ENCODE data around the gene EPAS1.

The EPAS1 gene

GRCh38 chr2:46308629-46309028 lies 11.4 kb downstream of the EPAS1 start:
- Mint-ChIP-seq H3K36me3 (ENCODE audit: low read depth) (no peaks in the 10 kb centered on the region), H3K4me1 (peaks cover 16% of the 10 kb centered on the region), H3K4me3 (no peak overlapping the region), H3K9me3 (no peaks in the 10 kb centered on the region), H3K27me3 (ENCODE audit: low read depth) (peaks cover 16% of the 10 kb centered on the region), H3K27ac (no peak overlapping the region)
- TF ChIP-seq, protein P1, sequence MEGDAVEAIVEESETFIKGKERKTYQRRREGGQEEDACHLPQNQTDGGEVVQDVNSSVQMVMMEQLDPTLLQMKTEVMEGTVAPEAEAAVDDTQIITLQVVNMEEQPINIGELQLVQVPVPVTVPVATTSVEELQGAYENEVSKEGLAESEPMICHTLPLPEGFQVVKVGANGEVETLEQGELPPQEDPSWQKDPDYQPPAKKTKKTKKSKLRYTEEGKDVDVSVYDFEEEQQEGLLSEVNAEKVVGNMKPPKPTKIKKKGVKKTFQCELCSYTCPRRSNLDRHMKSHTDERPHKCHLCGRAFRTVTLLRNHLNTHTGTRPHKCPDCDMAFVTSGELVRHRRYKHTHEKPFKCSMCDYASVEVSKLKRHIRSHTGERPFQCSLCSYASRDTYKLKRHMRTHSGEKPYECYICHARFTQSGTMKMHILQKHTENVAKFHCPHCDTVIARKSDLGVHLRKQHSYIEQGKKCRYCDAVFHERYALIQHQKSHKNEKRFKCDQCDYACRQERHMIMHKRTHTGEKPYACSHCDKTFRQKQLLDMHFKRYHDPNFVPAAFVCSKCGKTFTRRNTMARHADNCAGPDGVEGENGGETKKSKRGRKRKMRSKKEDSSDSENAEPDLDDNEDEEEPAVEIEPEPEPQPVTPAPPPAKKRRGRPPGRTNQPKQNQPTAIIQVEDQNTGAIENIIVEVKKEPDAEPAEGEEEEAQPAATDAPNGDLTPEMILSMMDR (IDR thresholded peaks at IDR 0.05; ENCODE audit: unreplicated experiment in 3 of 3): no peak

DNA sequence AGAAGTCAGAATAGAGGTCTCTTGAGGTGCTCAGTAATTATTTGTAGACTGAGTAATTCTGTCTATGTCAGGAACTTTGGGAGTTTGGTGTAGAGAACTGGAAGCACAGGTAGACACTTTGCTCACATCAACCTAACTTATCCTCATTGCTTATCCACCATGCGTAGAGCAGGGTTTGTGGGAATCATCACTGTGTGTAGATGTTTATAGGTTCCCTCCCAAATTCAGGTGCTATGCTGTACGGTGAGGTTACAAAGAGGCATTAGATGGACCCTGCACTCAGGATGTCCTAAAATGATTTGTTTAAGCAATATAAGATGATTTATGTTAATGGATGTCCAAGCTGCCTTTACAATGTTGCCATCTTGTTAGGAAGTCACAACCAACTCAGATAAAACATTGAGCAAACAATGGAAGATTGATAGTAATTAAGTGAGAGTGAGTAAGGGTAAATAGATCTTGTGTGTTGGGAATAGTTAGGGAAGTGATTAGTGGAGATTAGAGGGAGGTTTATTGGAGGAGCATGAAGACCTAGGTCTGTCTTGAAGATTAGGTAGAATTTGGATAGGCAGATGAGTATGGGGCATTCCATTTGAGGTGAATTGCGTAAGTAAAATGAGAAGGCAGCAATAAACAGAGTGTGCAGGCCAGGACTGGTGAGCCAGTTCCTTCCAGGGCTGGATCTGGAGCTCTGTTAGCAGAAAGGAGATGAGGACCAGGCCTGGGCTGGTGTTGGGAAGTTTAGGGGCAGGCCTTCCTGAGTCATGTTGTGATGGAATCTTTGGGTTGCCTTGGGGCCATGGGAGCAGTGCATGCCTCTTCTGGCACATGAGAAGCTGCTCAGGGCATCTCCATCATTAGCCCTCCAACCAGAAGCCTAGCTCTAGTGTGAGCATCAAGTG lies 12.1 kb downstream of the EPAS1 start:
- H3K27ac Mint-ChIP-seq: no peak overlapping the region
- TF ChIP-seq, protein P1 (IDR thresholded peaks at IDR 0.05; ENCODE audit: unreplicated experiment in 3 of 3): no peak
- H3K36me3 Mint-ChIP-seq (ENCODE audit: low read depth): no peaks in the 10 kb centered on the region
- H3K4me3 Mint-ChIP-seq: no peak overlapping the region
- no peaks in the 10 kb centered on the region for H3K9me3 Mint-ChIP-seq
- peaks cover 16% of the 10 kb centered on the region for H3K4me1 Mint-ChIP-seq
- H3K27me3 Mint-ChIP-seq (ENCODE audit: low read depth): peaks cover 11% of the 10 kb centered on the region

DNA sequence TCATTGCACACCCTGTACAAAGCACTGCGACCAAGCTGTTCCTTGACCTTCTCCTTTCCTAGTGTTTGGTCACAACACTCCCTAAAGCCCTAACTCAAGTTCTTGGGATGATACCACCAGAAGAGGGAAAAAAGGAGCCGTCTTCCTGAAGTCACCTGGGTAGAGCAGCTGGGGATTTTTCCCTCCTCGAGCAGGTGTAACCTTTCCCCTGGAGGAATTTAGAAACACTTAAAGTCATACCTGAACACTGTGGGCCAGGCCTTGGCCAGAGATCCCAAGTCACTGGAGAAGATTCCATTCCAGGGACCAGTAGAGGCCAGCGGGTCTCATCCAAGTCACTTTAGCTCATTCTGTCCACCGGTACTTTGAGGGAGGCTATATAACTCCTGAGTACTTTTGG lies 13.2 kb downstream of the EPAS1 start:
- Mint-ChIP-seq H3K27me3 (ENCODE audit: low read depth) (peaks cover 9% of the 10 kb centered on the region), H3K9me3 (no peaks in the 10 kb centered on the region), H3K27ac (no peak overlapping the region), H3K4me3 (no peak overlapping the region), H3K4me1 (peaks cover 22% of the 10 kb centered on the region), H3K36me3 (ENCODE audit: low read depth) (no peaks in the 10 kb centered on the region)
- TF ChIP-seq, protein P1 (IDR thresholded peaks at IDR 0.05; ENCODE audit: unreplicated experiment in 3 of 3): no peak

DNA sequence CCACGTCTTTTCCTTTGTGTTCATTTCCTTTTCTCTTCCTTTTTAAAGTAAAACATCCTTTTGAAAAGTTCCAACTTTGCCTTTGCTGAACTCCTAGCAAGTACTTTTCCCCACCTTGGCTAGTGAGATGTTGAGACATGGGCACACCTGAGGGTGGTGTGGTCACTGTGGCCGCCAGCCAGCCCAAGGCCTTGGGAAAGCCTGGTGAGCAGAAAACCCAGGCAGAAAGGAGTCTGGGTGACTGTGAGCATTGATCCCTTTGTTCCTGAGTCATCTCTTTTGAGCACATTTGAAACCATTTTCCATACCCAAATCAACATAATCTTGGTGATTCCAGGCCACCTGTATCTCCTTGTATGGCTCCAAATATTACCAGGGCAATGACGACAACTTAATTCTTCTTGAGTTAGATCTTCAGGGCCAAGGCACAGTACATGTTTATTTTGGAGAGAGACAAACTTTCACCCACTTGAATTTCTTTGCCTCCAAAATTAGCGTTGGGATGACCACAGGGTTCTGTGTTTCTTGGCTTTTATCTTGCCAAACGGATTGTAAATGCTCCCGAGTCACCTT lies 14.5 kb downstream of the EPAS1 start:
- Mint-ChIP-seq H3K4me1 (peaks cover 25% of the 10 kb centered on the region), H3K36me3 (ENCODE audit: low read depth) (no peaks in the 10 kb centered on the region), H3K27me3 (ENCODE audit: low read depth) (peaks cover 6% of the 10 kb centered on the region), H3K4me3 (no peak overlapping the region), H3K9me3 (no peaks in the 10 kb centered on the region), H3K27ac (no peak overlapping the region)
- TF ChIP-seq, protein P1 (IDR thresholded peaks at IDR 0.05; ENCODE audit: unreplicated experiment in 3 of 3): no peak

DNA sequence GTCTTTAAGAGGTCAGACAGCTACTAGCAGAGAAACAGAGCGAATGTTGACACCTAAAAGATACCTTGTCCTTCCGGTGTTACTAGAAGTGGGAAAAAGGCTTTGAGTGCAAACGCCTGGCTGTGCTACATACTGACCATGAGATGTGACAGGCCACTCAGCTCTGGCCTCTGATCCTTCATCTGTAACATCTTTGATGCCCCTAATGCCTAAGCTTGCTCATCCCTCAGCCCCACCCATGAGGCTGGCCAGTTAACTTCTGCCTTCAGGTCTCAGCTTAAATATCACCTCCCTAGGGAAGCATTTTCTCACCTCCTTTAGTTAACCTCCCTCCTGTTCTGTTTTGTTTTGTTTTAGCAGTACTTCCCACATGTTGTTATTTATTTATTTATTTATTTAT lies 15.9 kb downstream of the EPAS1 start:
- Mint-ChIP-seq H3K36me3 (ENCODE audit: low read depth) (no peaks in the 10 kb centered on the region), H3K4me3 (no peak overlapping the region), H3K4me1 (peaks cover 14% of the 10 kb centered on the region), H3K27ac (no peak overlapping the region), H3K9me3 (no peaks in the 10 kb centered on the region), H3K27me3 (ENCODE audit: low read depth) (peaks cover 6% of the 10 kb centered on the region)
- TF ChIP-seq, protein P1 (IDR thresholded peaks at IDR 0.05; ENCODE audit: unreplicated experiment in 3 of 3): no peak
